RPMI7951 (cell line): ENCODE data around the gene ITGB8. TPM values are rescaled to one million over a fixed set of nuclear protein-coding genes. Genes with fewer than 3 reads are reported as not detected.

ENCODE experiments used
- DNase-seq: peaks from one replicate; pipeline ENCODE4 v3.0.0-alpha.2; 2012; ENCODE audit warnings: low read depth
- total RNA-seq: library from RNA; depleted of rRNA; stranded (reverse); fragments of >200 nt; shearing (Covaris generic); gene quantifications from 2 replicates; pipeline ENCODE4 v1.2.3, GENCODE V29; 2014

ITGB8 gene
- total RNA-seq, 1 experiment from 2014 or later = 19.7 TPM

GRCh38 chr7:20307901-20308300 lies 22.8 kb upstream of the ITGB8 start:
- DNase-seq = peak; percentile 54

- no peak for DNase-seq
Measured at GRCh38 chr7:20310301-20310700, 20.4 kb upstream of the ITGB8 start.

- peak; percentile 80 for DNase-seq
Measured at GRCh38 chr7:20310963-20311742, 19.5 kb upstream of the ITGB8 start.

GRCh38 chr7:20311743-20312042 lies 19.0 kb upstream of the ITGB8 start:
- no peak for DNase-seq

GRCh38 chr7:20312562-20312961 lies 18.1 kb upstream of the ITGB8 start:
- DNase-seq = no peak

GRCh38 chr7:20313626-20314025 lies 17.1 kb upstream of the ITGB8 start:
- DNase-seq = no peak

- DNase-seq = no peak
Measured at GRCh38 chr7:20314198-20314597, 16.5 kb upstream of the ITGB8 start.

GRCh38 chr7:20316706-20317105 lies 14.0 kb upstream of the ITGB8 start:
- no peak for DNase-seq

- DNase-seq = no peak
Measured at GRCh38 chr7:20317413-20317812, 13.3 kb upstream of the ITGB8 start.

- no peak for DNase-seq
Measured at GRCh38 chr7:20318933-20319332, 11.8 kb upstream of the ITGB8 start.

GRCh38 chr7:20320322-20320721 lies 10.4 kb upstream of the ITGB8 start:
- no peak for DNase-seq

- DNase-seq = no peak
Measured at GRCh38 chr7:20320786-20321185, 9.9 kb upstream of the ITGB8 start.

GRCh38 chr7:20323595-20323994 lies 7.1 kb upstream of the ITGB8 start:
- no peak for DNase-seq

- no peak for DNase-seq
Measured at GRCh38 chr7:20326342-20326741, 4.4 kb upstream of the ITGB8 start.

- no peak for DNase-seq
Measured at GRCh38 chr7:20327055-20327454, 3.6 kb upstream of the ITGB8 start.

GRCh38 chr7:20328027-20328426 lies 2.7 kb upstream of the ITGB8 start:
- no peak for DNase-seq

GRCh38 chr7:20328692-20329091 lies 2.0 kb upstream of the ITGB8 start:
- DNase-seq = no peak

- peak; percentile 88 for DNase-seq
Measured at GRCh38 chr7:20329389-20330238, 1.1 kb upstream of the ITGB8 start.

GRCh38 chr7:20330928-20331909 lies 519 bp downstream of the ITGB8 start:
- peak; percentile 68 for DNase-seq

- peak; percentile 9 for DNase-seq
Measured at GRCh38 chr7:20331910-20332813, 1.5 kb downstream of the ITGB8 start.

GRCh38 chr7:20338285-20338684 lies 7.6 kb downstream of the ITGB8 start:
- no peak for DNase-seq
